H9 (cell line): ENCODE measurements around the gene TAF1A. TPM values are rescaled to one million over a fixed set of nuclear protein-coding genes. Genes with fewer than 3 reads are reported as not detected.

ENCODE experiments used
- DNase-seq: peaks from one replicate; pipeline ENCODE4 v3.0.0-alpha.2; 2017
- H2AFZ ChIP-seq: one replicate; pipeline ENCODE4 v1.6.1; 2013; ENCODE audit warnings: mild to moderate bottlenecking, low read length, control low read depth, moderate library complexity
- H2AK5ac ChIP-seq: 2 replicates; pipeline ENCODE4 v1.6.1; 2013; ENCODE audit warnings: low read length, control low read depth, mixed read lengths; ENCODE audit not compliant: insufficient read length
- H2BK120ac ChIP-seq: one replicate; pipeline ENCODE4 v1.6.1; 2013; ENCODE audit warnings: low read depth, mild to moderate bottlenecking, low read length, control low read depth, inconsistent platforms; ENCODE audit not compliant: poor library complexity, severe bottlenecking
- H2BK12ac ChIP-seq: 2 replicates; pipeline ENCODE4 v1.6.1; 2013; ENCODE audit warnings: low read length, control low read depth, mixed read lengths, low read depth; ENCODE audit not compliant: insufficient read length
- H2BK15ac ChIP-seq: 2 replicates; pipeline ENCODE4 v1.6.1; 2013; ENCODE audit warnings: low read depth, low read length, control low read depth
- H2BK20ac ChIP-seq: one replicate; pipeline ENCODE4 v1.6.1; 2013; ENCODE audit warnings: low read depth, mild to moderate bottlenecking, low read length, control low read depth, inconsistent platforms; ENCODE audit not compliant: poor library complexity, severe bottlenecking
- H2BK5ac ChIP-seq: 2 replicates; pipeline ENCODE4 v1.6.1; 2013; ENCODE audit warnings: low read length, control low read depth, mixed read lengths; ENCODE audit not compliant: insufficient read length
- H3K14ac ChIP-seq: 2 replicates; pipeline ENCODE4 v1.6.1; 2013; ENCODE audit warnings: low read length, control low read depth; ENCODE audit not compliant: insufficient read depth
- H3K18ac ChIP-seq: 2 replicates; pipeline ENCODE4 v1.6.1; 2013; ENCODE audit warnings: low read depth, mild to moderate bottlenecking, mixed read lengths, low read length, control low read depth; ENCODE audit not compliant: insufficient read length
- H3K23ac ChIP-seq: 2 replicates; pipeline ENCODE4 v1.6.1; 2013; ENCODE audit warnings: low read length, control low read depth, mixed read lengths, low read depth; ENCODE audit not compliant: insufficient read length
- H3K23me2 ChIP-seq: 2 replicates; pipeline ENCODE4 v1.6.1; 2013; ENCODE audit warnings: low read depth, mild to moderate bottlenecking, mixed read lengths, low read length, control low read depth; ENCODE audit not compliant: insufficient read length, poor library complexity, severe bottlenecking
- H3K27ac ChIP-seq: 2 replicates; pipeline ENCODE4 v1.5.1; 2013; ENCODE audit warnings: low read length, control low read depth, mixed read lengths, low read depth; ENCODE audit not compliant: insufficient read length
- H3K27me3 ChIP-seq: 2 replicates; pipeline ENCODE4 v1.6.1; 2013; ENCODE audit warnings: low read length, control low read depth, inconsistent platforms; ENCODE audit not compliant: insufficient read depth
- H3K4ac ChIP-seq: 2 replicates; pipeline ENCODE4 v1.6.1; 2013; ENCODE audit warnings: low read depth, mild to moderate bottlenecking, control low read depth, inconsistent platforms, low read length, moderate library complexity
- H3K4me1 ChIP-seq: 2 replicates; pipeline ENCODE4 v1.6.1; 2013; ENCODE audit warnings: low read length, control low read depth, inconsistent platforms; ENCODE audit not compliant: insufficient read depth
- H3K4me2 ChIP-seq: 2 replicates; pipeline ENCODE4 v1.6.1; 2013; ENCODE audit warnings: low read length, control low read depth, mixed read lengths; ENCODE audit not compliant: insufficient read length, insufficient read depth
- H3K56ac ChIP-seq: 2 replicates; pipeline ENCODE4 v1.6.1; 2013; ENCODE audit warnings: low read depth, mild to moderate bottlenecking, mixed read lengths, low read length, control low read depth; ENCODE audit not compliant: insufficient read length
- H3K79me1 ChIP-seq: 2 replicates; pipeline ENCODE4 v1.6.1; 2013; ENCODE audit warnings: low read depth, mild to moderate bottlenecking, moderate library complexity, low read length, control low read depth, inconsistent platforms; ENCODE audit not compliant: insufficient read depth, poor library complexity, severe bottlenecking
- H3K79me2 ChIP-seq: 2 replicates; pipeline ENCODE4 v1.6.1; 2013; ENCODE audit warnings: low read length, control low read depth, inconsistent platforms; ENCODE audit not compliant: insufficient read depth
- H3K9ac ChIP-seq: 2 replicates; pipeline ENCODE4 v1.6.1; 2013; ENCODE audit warnings: low read length, control low read depth, mixed read lengths; ENCODE audit not compliant: insufficient read length; ENCODE audit errors: extremely low read depth
- H3K9me3 ChIP-seq: one replicate; pipeline ENCODE4 v1.6.1; 2013; ENCODE audit warnings: low read depth, low read length, inconsistent platforms; ENCODE audit not compliant: control insufficient read depth
- H3T11ph ChIP-seq: one replicate; pipeline ENCODE4 v1.6.1; 2013; ENCODE audit warnings: mild to moderate bottlenecking, low read length, control low read depth, inconsistent platforms
- H4K20me1 ChIP-seq: one replicate; pipeline ENCODE4 v1.6.1; 2013; ENCODE audit not compliant: control insufficient read depth, insufficient read length, insufficient read depth
- H4K5ac ChIP-seq: 2 replicates; pipeline ENCODE4 v1.6.1; 2013; ENCODE audit warnings: low read depth, mild to moderate bottlenecking, mixed read lengths, low read length, control low read depth; ENCODE audit not compliant: insufficient read length
- H4K8ac ChIP-seq: replicated peaks from 2 replicates; pipeline ENCODE4 v1.6.1; 2013; ENCODE audit warnings: low read length, control low read depth, mixed read lengths, low read depth; ENCODE audit not compliant: insufficient read length
- H4K91ac ChIP-seq: 2 replicates; pipeline ENCODE4 v1.6.1; 2013; ENCODE audit warnings: low read depth, mild to moderate bottlenecking, moderate library complexity, mixed read lengths, low read length, control low read depth; ENCODE audit not compliant: insufficient read length
- H3K27ac Mint-ChIP-seq, 3 experiments: 2 replicates in 2 of 3; 3 replicates in 1 of 3; pipeline ENCODE4 v1.8.0; 2020 to 2021; ENCODE audit warnings: mixed read lengths in 3 of 3, mild to moderate bottlenecking in 1 of 3, moderate library complexity in 1 of 3
- H3K27me3 Mint-ChIP-seq: 2 replicates; pipeline ENCODE4 v1.8.0; 2021; ENCODE audit warnings: low read depth, mild to moderate bottlenecking, moderate library complexity, mixed read lengths
- H3K36me3 Mint-ChIP-seq, 3 experiments: 2 replicates in 2 of 3; 3 replicates in 1 of 3; pipeline ENCODE4 v1.8.0; 2020 to 2021; ENCODE audit warnings: low read depth in 3 of 3, mixed read lengths in 3 of 3; ENCODE audit not compliant: insufficient read depth in 1 of 3
- H3K4me1 Mint-ChIP-seq, 2 experiments: 2 replicates each; pipeline ENCODE4 v1.8.0; 2020; ENCODE audit warnings: mixed read lengths in 2 of 2
- H3K4me3 Mint-ChIP-seq, 2 experiments: 2 replicates in 1 of 2; 3 replicates in 1 of 2; pipeline ENCODE4 v1.8.0; 2020 to 2021; ENCODE audit warnings: mild to moderate bottlenecking in 2 of 2, mixed read lengths in 2 of 2, moderate library complexity in 1 of 2
- H3K9me3 Mint-ChIP-seq, 2 experiments: 2 replicates in 1 of 2; 3 replicates in 1 of 2; pipeline ENCODE4 v1.8.0; 2020; ENCODE audit warnings: mild to moderate bottlenecking in 2 of 2, mixed read lengths in 2 of 2, moderate library complexity in 1 of 2
- WGBS: extraction: QIAGEN DNeasy Blood & Tissue Kit; methylation state at CpG from one replicate; pipeline ENCODE4 v1.1.7; 2013; ENCODE audit warnings: missing lambda C conversion rate, low lambda C conversion rate, mixed read lengths; ENCODE audit not compliant: insufficient read length; ENCODE audit errors: extremely low coverage; 5-methylcytosine and 5-hydroxymethylcytosine counted together
- total RNA-seq: library from RNA; stranded (reverse); gene quantifications from 2 replicates; pipeline ENCODE4 v1.2.1, GENCODE V29; 2021
- TF ChIP-seq, protein P1 (sequence below): fragments of 200-600 bp; sonication (generic); conservative IDR thresholded peaks from 3 replicates; pipeline ENCODE4 v1.8.0; 2021; ENCODE audit warnings: antibody characterized with exemption, mild to moderate bottlenecking

Gene TAF1A
- total RNA-seq, 1 experiment from 2014 or later, result 14.8 TPM

DNA sequence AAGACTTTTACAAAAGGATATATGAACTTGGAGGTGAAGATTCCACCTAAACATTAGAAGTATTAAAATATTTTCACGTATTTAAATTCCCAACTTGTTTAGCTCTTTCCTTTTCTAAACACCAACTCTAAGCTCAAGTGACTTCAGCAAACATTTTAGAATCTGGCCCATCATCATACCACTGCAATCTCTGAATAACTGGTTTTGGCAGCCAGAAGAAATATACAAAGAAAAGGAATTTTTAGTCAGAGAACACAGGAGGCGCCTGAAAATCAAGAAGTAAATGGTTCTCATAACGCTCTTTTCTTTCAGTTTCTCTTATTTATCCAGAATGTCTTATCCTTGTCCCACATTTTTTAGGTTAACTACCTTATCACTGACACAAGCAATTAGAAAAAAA lies 10.4 kb downstream of the TAF1A start:
- no peak for DNase-seq
- Histone ChIP-seq H3K23me2 (no peaks in the 10 kb centered on the region), H4K8ac (no peak overlapping the region), H3K79me1 (no peaks in the 10 kb centered on the region), H3K9me3 (no peaks in the 10 kb centered on the region), H4K20me1 (no peaks in the 10 kb centered on the region), H3K4me2 (no peak overlapping the region), H2BK20ac (no peak overlapping the region), H3K27me3 (no peaks in the 10 kb centered on the region), H3K23ac (no peak overlapping the region), H3K18ac (no peak overlapping the region), H3K9ac (no peak overlapping the region), H2AK5ac (no peak overlapping the region), H3K4me1 (no peaks in the 10 kb centered on the region), H3T11ph (no peak overlapping the region), H2BK15ac (no peak overlapping the region), H2BK120ac (no peak overlapping the region), H3K79me2 (no peaks in the 10 kb centered on the region; the same call in 1 of the 2 replicates), H3K14ac (no peak overlapping the region), H2BK5ac (no peak overlapping the region), H3K27ac (no peak overlapping the region), H4K5ac (no peak overlapping the region), H4K91ac (no peak overlapping the region), H2BK12ac (no peak overlapping the region), H3K56ac (no peak overlapping the region), H2AFZ (no peak overlapping the region), H3K4ac (no peak overlapping the region)
- Mint-ChIP-seq H3K4me3 (no peak overlapping the region), H3K27ac (no peak overlapping the region), H3K36me3 (peaks cover 12 to 49% (median 37%) of the 10 kb centered on the region in 3 experiments), H3K27me3 (no peaks in the 10 kb centered on the region), H3K4me1 (no peaks in the 10 kb centered on the region), H3K9me3 (no peaks in the 10 kb centered on the region)
- TF ChIP-seq, protein P1, sequence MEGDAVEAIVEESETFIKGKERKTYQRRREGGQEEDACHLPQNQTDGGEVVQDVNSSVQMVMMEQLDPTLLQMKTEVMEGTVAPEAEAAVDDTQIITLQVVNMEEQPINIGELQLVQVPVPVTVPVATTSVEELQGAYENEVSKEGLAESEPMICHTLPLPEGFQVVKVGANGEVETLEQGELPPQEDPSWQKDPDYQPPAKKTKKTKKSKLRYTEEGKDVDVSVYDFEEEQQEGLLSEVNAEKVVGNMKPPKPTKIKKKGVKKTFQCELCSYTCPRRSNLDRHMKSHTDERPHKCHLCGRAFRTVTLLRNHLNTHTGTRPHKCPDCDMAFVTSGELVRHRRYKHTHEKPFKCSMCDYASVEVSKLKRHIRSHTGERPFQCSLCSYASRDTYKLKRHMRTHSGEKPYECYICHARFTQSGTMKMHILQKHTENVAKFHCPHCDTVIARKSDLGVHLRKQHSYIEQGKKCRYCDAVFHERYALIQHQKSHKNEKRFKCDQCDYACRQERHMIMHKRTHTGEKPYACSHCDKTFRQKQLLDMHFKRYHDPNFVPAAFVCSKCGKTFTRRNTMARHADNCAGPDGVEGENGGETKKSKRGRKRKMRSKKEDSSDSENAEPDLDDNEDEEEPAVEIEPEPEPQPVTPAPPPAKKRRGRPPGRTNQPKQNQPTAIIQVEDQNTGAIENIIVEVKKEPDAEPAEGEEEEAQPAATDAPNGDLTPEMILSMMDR, result no peak
- no CpG with 5 or more reads among the region's 3 CpGs for WGBS
